CD14-positive monocyte (primary cell): ENCODE measurements around the gene CCDC68. TPM values are rescaled to one million over a fixed set of nuclear protein-coding genes. Genes with fewer than 3 reads are reported as not detected.

Experiments used
- DNase-seq, 3 donors: peaks; one replicate each; pipeline ENCODE4 v3.0.0-alpha.2; 2011 to 2022
- H2AFZ ChIP-seq: 2 replicates; pipeline ENCODE4 v1.6.0; 2012; ENCODE audit warnings: mild to moderate bottlenecking, low read depth, low read length, inconsistent platforms; ENCODE audit not compliant: insufficient read depth, poor library complexity, severe bottlenecking
- H3K27ac ChIP-seq, 2 donors: 1 replicate in 1 of 2; 2 replicates in 1 of 2; pipeline ENCODE4 v1.5.1; 2012 to 2013; ENCODE audit warnings: low read length in 2 of 2, control low read depth in 1 of 2, inconsistent platforms in 1 of 2, low read depth in 1 of 2, mild to moderate bottlenecking in 1 of 2
- H3K27me3 ChIP-seq, 2 donors: one replicate each; pipeline versions ENCODE4 v1.6.0 to v1.6.1; 2011 to 2013; ENCODE audit warnings: low read length in 2 of 2; ENCODE audit not compliant: control insufficient read depth in 2 of 2, insufficient read depth in 2 of 2
- H3K36me3 ChIP-seq, 2 donors: replicated peaks in 1 of 2; 1 replicate in 1 of 2; 2 replicates in 1 of 2; pipeline versions ENCODE4 v1.5.1 to v1.6.1; 2012 to 2013; ENCODE audit warnings: low read length in 2 of 2, control low read depth in 1 of 2, inconsistent platforms in 1 of 2, mild to moderate bottlenecking in 1 of 2; ENCODE audit not compliant: insufficient read depth in 2 of 2, control insufficient read depth in 1 of 2
- H3K4me1 ChIP-seq, 2 donors: 1 replicate in 1 of 2; 2 replicates in 1 of 2; pipeline versions ENCODE4 v1.5.1 to v1.6.1; 2012 to 2013; ENCODE audit warnings: low read length in 2 of 2, control low read depth in 1 of 2, inconsistent platforms in 1 of 2, mild to moderate bottlenecking in 1 of 2, moderate library complexity in 1 of 2; ENCODE audit not compliant: insufficient read depth in 2 of 2, control insufficient read depth in 1 of 2
- H3K4me2 ChIP-seq: replicated peaks from 2 replicates; pipeline ENCODE3; 2012; ENCODE audit warnings: low read length, moderate library complexity, mild to moderate bottlenecking; ENCODE audit not compliant: poor library complexity, severe bottlenecking; ENCODE audit errors: extremely low read depth
- H3K4me3 ChIP-seq, 3 experiments: fragments of 200-600 bp in 1 of 3; sonication (generic) in 1 of 3; replicated peaks in 1 of 3; 1 replicate in 2 of 3; 2 replicates in 1 of 3; pipeline ENCODE4 v1.5.1; 2011 to 2013; ENCODE audit warnings: low read length in 3 of 3, mild to moderate bottlenecking in 3 of 3, control low read depth in 2 of 3, low read depth in 2 of 3, inconsistent platforms in 1 of 3, moderate library complexity in 1 of 3
- H3K79me2 ChIP-seq: 2 replicates; pipeline ENCODE4 v1.6.0; 2012; ENCODE audit warnings: mild to moderate bottlenecking, control low read depth, inconsistent platforms, low read length, moderate library complexity; ENCODE audit not compliant: insufficient read depth
- H3K9ac ChIP-seq: 2 replicates; pipeline ENCODE4 v1.6.0; 2017; ENCODE audit warnings: low read length, mild to moderate bottlenecking; ENCODE audit not compliant: insufficient read depth, poor library complexity, severe bottlenecking
- H3K9me3 ChIP-seq, 2 donors: replicated peaks in 1 of 2; 1 replicate in 1 of 2; 2 replicates in 1 of 2; pipeline versions ENCODE4 v1.5.1 to v1.6.1; 2012 to 2013; ENCODE audit warnings: low read length in 2 of 2, control low read depth in 1 of 2; ENCODE audit not compliant: control insufficient read depth in 1 of 2, insufficient read depth in 1 of 2
- H4K20me1 ChIP-seq: 2 replicates; pipeline ENCODE4 v1.6.0; 2012; ENCODE audit warnings: mild to moderate bottlenecking, low read length, control low read depth, moderate library complexity; ENCODE audit not compliant: insufficient read depth
- H3K27ac Mint-ChIP-seq, 7 donors: one replicate each; pipeline ENCODE4 v1.8.0; 2020; ENCODE audit warnings: mild to moderate bottlenecking in 7 of 7, mixed read lengths in 7 of 7, moderate library complexity in 6 of 7, inconsistent platforms in 2 of 7
- H3K27me3 Mint-ChIP-seq, 3 donors: one replicate each; pipeline ENCODE4 v1.8.0; 2021 to 2022; ENCODE audit warnings: low read depth in 3 of 3, mild to moderate bottlenecking in 3 of 3, mixed read lengths in 3 of 3, moderate library complexity in 3 of 3, inconsistent platforms in 1 of 3
- H3K36me3 Mint-ChIP-seq, 2 donors: one replicate each; pipeline ENCODE4 v1.8.0; 2020; ENCODE audit warnings: mixed read lengths in 2 of 2, inconsistent platforms in 1 of 2, mild to moderate bottlenecking in 1 of 2
- H3K4me1 Mint-ChIP-seq: one replicate; pipeline ENCODE4 v1.8.0; 2020; ENCODE audit warnings: mild to moderate bottlenecking, mixed read lengths
- H3K4me3 Mint-ChIP-seq, 2 donors: one replicate each; pipeline ENCODE4 v1.8.0; 2020; ENCODE audit warnings: mild to moderate bottlenecking in 2 of 2, mixed read lengths in 2 of 2, moderate library complexity in 1 of 2
- H3K9me3 Mint-ChIP-seq, 7 donors: one replicate each; pipeline ENCODE4 v1.8.0; 2020 to 2022; ENCODE audit warnings: mixed read lengths in 7 of 7, mild to moderate bottlenecking in 6 of 7, moderate library complexity in 6 of 7, inconsistent platforms in 2 of 7
- WGBS: methylation state at CpG from one replicate; pipeline ENCODE4 v1.1.5; 2013; ENCODE audit warnings: missing lambda C conversion rate; ENCODE audit not compliant: insufficient coverage; 5-methylcytosine and 5-hydroxymethylcytosine counted together
- intact Hi-C, 2 donors: fragments of 100-400 bp; cut with micrococcal nuclease; formaldehyde crosslinking; loops; one replicate each; pipeline versions ENCODE4 v1.15.0 to v1.15.1; 2023
- polyA plus RNA-seq, 3 donors: library from polyadenylated mRNA; depleted of rRNA in 1 of 3; unstranded in 2 of 3; stranded (reverse) in 1 of 3; fragments of 300-500 nt in 2 of 3; fragments of >200 nt in 1 of 3; fragmentation: Illumina TruSeq in 2 of 3; gene quantifications; 1 replicate in 2 of 3; 2 replicates in 1 of 3; pipeline ENCODE4 v1.2.3, GENCODE V29; 2012 to 2021
- TF ChIP-seq, protein P1 (sequence below): fragments of 200-600 bp; IDR thresholded peaks from one replicate; pipeline ENCODE4 v1.8.0; 2022; ENCODE audit warnings: antibody characterized with exemption, mild to moderate bottlenecking

Gene CCDC68
- polyA plus RNA-seq, 3 donors, result 0.09 to 0.15 TPM; not detected in 1

DNA sequence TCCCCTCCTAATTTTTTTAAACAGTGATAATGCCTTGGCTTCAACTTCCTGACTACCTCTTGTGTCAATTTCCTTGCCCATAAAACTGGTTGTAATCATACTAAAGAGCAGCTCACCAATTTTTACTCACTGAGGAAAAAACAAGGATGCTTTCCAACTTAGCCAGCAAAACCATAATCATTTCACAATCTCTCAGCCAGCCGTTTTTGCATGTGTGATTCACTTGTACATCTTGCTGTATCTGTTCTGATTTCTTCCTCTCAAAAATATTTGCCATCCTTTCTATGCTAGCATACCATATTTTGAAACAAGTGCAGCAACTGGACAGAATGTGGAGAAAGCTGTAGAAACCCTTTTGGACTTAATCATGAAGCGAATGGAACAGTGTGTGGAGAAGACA is 70.3 kb downstream of the CCDC68 start:
- Histone ChIP-seq H3K36me3 (no peaks in the 10 kb centered on the region), H3K9ac (no peak overlapping the region), H3K4me2 (no peak overlapping the region), H2AFZ (no peak overlapping the region), H3K9me3 (no peaks in the 10 kb centered on the region), H3K79me2 (no peaks in the 10 kb centered on the region), H3K4me1 (no peaks in the 10 kb centered on the region), H3K4me3 (no peak overlapping the region), H3K27ac (no peak overlapping the region), H3K27me3 (no peaks in the 10 kb centered on the region), H4K20me1 (no peaks in the 10 kb centered on the region)
- DNase-seq, result no peak
- Mint-ChIP-seq H3K36me3 (no peaks in the 10 kb centered on the region), H3K4me3 (no peak overlapping the region), H3K4me1 (no peaks in the 10 kb centered on the region), H3K9me3 (peaks cover 0 to 4% (median 0%) of the 10 kb centered on the region in 7 donors), H3K27me3 (peaks cover 0 to 3% (median 0%) of the 10 kb centered on the region in 3 donors), H3K27ac (no peak overlapping the region)
- intact Hi-C loops, result no loop called here
- WGBS, result no CpG with 5 or more reads among the region's 2 CpGs
- TF ChIP-seq, protein P1, sequence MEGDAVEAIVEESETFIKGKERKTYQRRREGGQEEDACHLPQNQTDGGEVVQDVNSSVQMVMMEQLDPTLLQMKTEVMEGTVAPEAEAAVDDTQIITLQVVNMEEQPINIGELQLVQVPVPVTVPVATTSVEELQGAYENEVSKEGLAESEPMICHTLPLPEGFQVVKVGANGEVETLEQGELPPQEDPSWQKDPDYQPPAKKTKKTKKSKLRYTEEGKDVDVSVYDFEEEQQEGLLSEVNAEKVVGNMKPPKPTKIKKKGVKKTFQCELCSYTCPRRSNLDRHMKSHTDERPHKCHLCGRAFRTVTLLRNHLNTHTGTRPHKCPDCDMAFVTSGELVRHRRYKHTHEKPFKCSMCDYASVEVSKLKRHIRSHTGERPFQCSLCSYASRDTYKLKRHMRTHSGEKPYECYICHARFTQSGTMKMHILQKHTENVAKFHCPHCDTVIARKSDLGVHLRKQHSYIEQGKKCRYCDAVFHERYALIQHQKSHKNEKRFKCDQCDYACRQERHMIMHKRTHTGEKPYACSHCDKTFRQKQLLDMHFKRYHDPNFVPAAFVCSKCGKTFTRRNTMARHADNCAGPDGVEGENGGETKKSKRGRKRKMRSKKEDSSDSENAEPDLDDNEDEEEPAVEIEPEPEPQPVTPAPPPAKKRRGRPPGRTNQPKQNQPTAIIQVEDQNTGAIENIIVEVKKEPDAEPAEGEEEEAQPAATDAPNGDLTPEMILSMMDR, result no peak

DNA sequence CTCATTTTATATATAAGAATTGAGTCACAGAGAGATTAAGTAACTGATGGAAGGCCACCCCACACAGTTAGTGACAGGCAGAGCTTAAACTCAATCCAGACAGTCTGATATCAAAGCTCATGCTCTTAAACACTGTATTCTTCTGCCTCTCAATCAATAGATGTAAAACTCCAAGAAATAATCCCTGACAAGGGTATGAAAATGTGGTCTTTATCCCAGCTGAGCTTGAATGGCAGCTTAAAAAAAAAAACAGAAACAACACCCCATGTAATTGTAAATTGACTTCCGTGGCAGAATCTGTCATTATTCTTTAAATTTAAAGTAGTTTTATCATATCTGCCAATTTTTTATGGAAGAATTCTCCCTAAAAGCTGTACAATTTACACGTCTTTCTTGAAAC is 70.9 kb downstream of the CCDC68 start:
- H3K9ac ChIP-seq, result no peak overlapping the region
- Mint-ChIP-seq H3K9me3 (peaks cover 0 to 4% (median 0%) of the 10 kb centered on the region in 7 donors), H3K4me3 (no peak overlapping the region), H3K36me3 (no peaks in the 10 kb centered on the region), H3K27me3 (peaks cover 0 to 3% (median 0%) of the 10 kb centered on the region in 3 donors), H3K27ac (no peak overlapping the region), H3K4me1 (no peaks in the 10 kb centered on the region)
- intact Hi-C loops, result no loop called here
- no peaks in the 10 kb centered on the region for H3K36me3 ChIP-seq
- no peaks in the 10 kb centered on the region for H3K4me1 ChIP-seq
- TF ChIP-seq, protein P1, result no peak
- no peaks in the 10 kb centered on the region for H3K27me3 ChIP-seq
- no CpG with 5 or more reads among the region's 2 CpGs for WGBS
- H3K4me2 ChIP-seq, result no peak overlapping the region
- no peak for DNase-seq
- H4K20me1 ChIP-seq, result no peaks in the 10 kb centered on the region
- no peak overlapping the region for H3K4me3 ChIP-seq
- no peak overlapping the region for H2AFZ ChIP-seq
- H3K79me2 ChIP-seq, result no peaks in the 10 kb centered on the region
- H3K9me3 ChIP-seq, result no peaks in the 10 kb centered on the region
- H3K27ac ChIP-seq, result no peak overlapping the region
